A549 (cell line): ENCODE results near the gene NTM. TPM values are rescaled to one million over a fixed set of nuclear protein-coding genes. Genes with fewer than 3 reads are reported as not detected.

Experiments used
- ATAC-seq, 2 experiments: fragments of 200-7000 bp in 1 of 2; fragments of >200 bp in 1 of 2; cut with Nextera tagmentation in 1 of 2; cut with Tn5 transposase in 1 of 2; 3 replicates each; pipeline versions ENCODE4 v1.8.0 to v1.9.1; 2018 to 2020; ENCODE audit warnings: mild to moderate bottlenecking in 1 of 2, moderate library complexity in 1 of 2
- CTCF ChIA-PET: fragments of 300-600 bp; sonication (Branson Sonifier 250); formaldehyde crosslinking; extraction: SDS; loops from one replicate; lab custom pipeline; 2021; ENCODE audit warnings: antibody characterized with exemption, inconsistent platforms; lab: Yijun Ruan, JAX
- POLR2A ChIA-PET: fragments of 350-600 bp; formaldehyde crosslinking; extraction: SDS; loops from one replicate; lab custom pipeline; 2021; ENCODE audit warnings: antibody characterized with exemption, inconsistent platforms; lab: Yijun Ruan, JAX
- DNase-seq, 2 experiments: peaks; one replicate each; pipeline versions ENCODE4 v3.0.0 to v3.0.0-alpha.2; 2011 to 2016; ENCODE audit warnings: low read depth in 1 of 2, low spot score in 1 of 2
- FAIRE-seq: peaks from 2 replicates; lab custom pipeline; 2011; peaks lifted over from hg19 to GRCh38; lab: Jason Lieb, UNC
- H3K27ac ChIP-seq, 2 experiments: fragments of >200 bp; sonication (Bioruptor Twin); formaldehyde crosslinking; 3 replicates each; pipeline ENCODE4 v1.5.1; 2016 to 2017
- H3K4me1 ChIP-seq: fragments of >200 bp; sonication (Bioruptor Twin); formaldehyde crosslinking; 3 replicates; pipeline ENCODE4 v1.6.1; 2016
- H3K4me2 ChIP-seq: fragments of >200 bp; sonication (Bioruptor Twin); formaldehyde crosslinking; 3 replicates; pipeline ENCODE4 v1.6.1; 2016
- H3K4me3 ChIP-seq: fragments of >200 bp; sonication (Bioruptor Twin); formaldehyde crosslinking; 3 replicates; pipeline ENCODE4 v1.5.1; 2016
- H3K9me3 ChIP-seq: fragments of >200 bp; sonication (Bioruptor Twin); formaldehyde crosslinking; 3 replicates; pipeline ENCODE4 v1.6.1; 2016
- ATOH8 ChIP-seq: fragments of 250-450 bp; sonication (Bioruptor Pico); IDR thresholded peaks from 2 replicates; pipeline ENCODE4 v1.5.0; 2020; ENCODE audit warnings: low read depth, mild to moderate bottlenecking, moderate library complexity
- BCL3 ChIP-seq: fragments of >200 bp; sonication (Bioruptor Twin); formaldehyde crosslinking; IDR thresholded peaks from 3 replicates; pipeline ENCODE4 v1.6.1; 2016
- CBX8 ChIP-seq: fragments of 200-600 bp; sonication (generic); IDR thresholded peaks from 2 replicates; pipeline ENCODE4 v1.6.1; 2016
- CHD4 ChIP-seq: fragments of 200-600 bp; sonication (generic); IDR thresholded peaks from 2 replicates; pipeline ENCODE4 v1.6.1; 2016; ENCODE audit warnings: antibody characterized with exemption, mild to moderate bottlenecking, borderline replicate concordance
- CTCF ChIP-seq: fragments of >200 bp; sonication (Bioruptor Twin); formaldehyde crosslinking; IDR thresholded peaks from 3 replicates; pipeline ENCODE4 v1.5.1; 2016
- EHMT2 ChIP-seq: fragments of 200-600 bp; sonication (generic); IDR thresholded peaks from 2 replicates; pipeline ENCODE4 v1.6.1; 2016; ENCODE audit warnings: antibody characterized with exemption, low read depth, mild to moderate bottlenecking, moderate library complexity
- FOSL2 ChIP-seq, 2 experiments: fragments of 450-650 bp in 1 of 2; fragments of >200 bp in 1 of 2; sonication (Bioruptor Twin) in 1 of 2; formaldehyde crosslinking; IDR thresholded peaks; 2 replicates each; pipeline versions ENCODE4 v1.5.0 to v1.6.1; 2016 to 2020; ENCODE audit warnings: mild to moderate bottlenecking in 1 of 2, moderate library complexity in 1 of 2
- HDAC2 ChIP-seq: fragments of 200-600 bp; sonication (generic); IDR thresholded peaks from 2 replicates; pipeline ENCODE4 v1.6.1; 2016
- HOXB5 ChIP-seq: fragments of 250-450 bp; sonication (Bioruptor Pico); IDR thresholded peaks from 2 replicates; pipeline ENCODE4 v1.5.0; 2020; ENCODE audit warnings: mild to moderate bottlenecking, moderate library complexity
- JUNB ChIP-seq: fragments of >200 bp; sonication (Bioruptor Twin); formaldehyde crosslinking; IDR thresholded peaks from 2 replicates; pipeline ENCODE4 v1.6.1; 2016
- KDM1A ChIP-seq: fragments of 200-600 bp; sonication (generic); IDR thresholded peaks from 2 replicates; pipeline ENCODE4 v1.6.1; 2016; ENCODE audit warnings: low read depth, mild to moderate bottlenecking
- KDM5A ChIP-seq: fragments of 200-600 bp; sonication (generic); IDR thresholded peaks from 2 replicates; pipeline ENCODE4 v1.6.1; 2016; ENCODE audit warnings: antibody characterized with exemption, mild to moderate bottlenecking
- NFE2L2 ChIP-seq: fragments of 150-350 bp; conservative IDR thresholded peaks from 2 replicates; pipeline ENCODE4 v1.6.1; 2014; ENCODE audit warnings: low read length
- NR3C1 ChIP-seq: fragments of >200 bp; sonication (Bioruptor Twin); formaldehyde crosslinking; IDR thresholded peaks from 3 replicates; pipeline ENCODE4 v1.6.1; 2017
- PBX3 ChIP-seq: IDR thresholded peaks from 2 replicates; pipeline ENCODE4 v1.6.1; 2012
- PHF8 ChIP-seq: fragments of 200-600 bp; sonication (generic); IDR thresholded peaks from 2 replicates; pipeline ENCODE4 v1.6.1; 2016; ENCODE audit warnings: low read depth, mild to moderate bottlenecking, antibody characterized with exemption, moderate library complexity, borderline replicate concordance
- RNF2 ChIP-seq: fragments of 200-600 bp; sonication (generic); IDR thresholded peaks from 2 replicates; pipeline ENCODE4 v1.6.1; 2016; ENCODE audit warnings: low read depth, mild to moderate bottlenecking, antibody characterized with exemption, moderate library complexity, borderline replicate concordance
- SREBF2 ChIP-seq: fragments of 450-650 bp; IDR thresholded peaks from 2 replicates; pipeline ENCODE4 v1.6.1; 2014; ENCODE audit warnings: mild to moderate bottlenecking, moderate library complexity
- ZNF302 ChIP-seq: fragments of 250-450 bp; sonication (Bioruptor Pico); IDR thresholded peaks from 2 replicates; pipeline ENCODE4 v1.9.0; 2021; ENCODE audit warnings: inconsistent platforms, mild to moderate bottlenecking, moderate library complexity
- ZSCAN20 ChIP-seq: fragments of 250-450 bp; sonication (Bioruptor Pico); IDR thresholded peaks from 2 replicates; pipeline ENCODE4 v1.8.0; 2022; ENCODE audit warnings: mild to moderate bottlenecking, moderate library complexity
- WGBS: methylation state at CpG from one replicate; pipeline ENCODE4 v1.1.6; 2017; ENCODE audit errors: missing lambda C conversion rate; 5-methylcytosine and 5-hydroxymethylcytosine counted together
- polyA plus RNA-seq, 4 experiments: library from polyadenylated mRNA; depleted of rRNA in 3 of 4; stranded (reverse); fragments of >200 nt; fragmentation: RNase III in 1 of 4; extraction: RNeasy Plus Mini Kit Qiagen cat#74134 plus additional on column Dnase treatment in 1 of 4; gene quantifications; 2 replicates in 3 of 4; 3 replicates in 1 of 4; pipeline ENCODE4 v1.2.3, GENCODE V29; 2011 to 2017

NTM gene
- polyA plus RNA-seq, 2 of the 4 experiments (the other 2 are of a cell fraction) = not detected

- H3K9me3 ChIP-seq = no peaks in the 10 kb centered on the region
- FAIRE-seq (no peak), ATAC-seq (no peak), DNase-seq (no peak)
- H3K27ac ChIP-seq = no peak overlapping the region
- POLR2A ChIA-PET = no interaction called here
- CTCF ChIA-PET = no interaction called here
- no peak for TF ChIP-seq CHD4
- no peak for TF ChIP-seq PBX3
- TF ChIP-seq CBX8 = no peak
- no peak for TF ChIP-seq SREBF2
- no peak for TF ChIP-seq ZNF302 (CRISPR knock-in tag)
- TF ChIP-seq HOXB5 (CRISPR knock-in tag) = no peak
- TF ChIP-seq PHF8 = no peak
- no peak for TF ChIP-seq EHMT2
- no peak overlapping the region for H3K4me2 ChIP-seq
- WGBS = 15% methylated on average over 2 of the region's 2 CpGs
- no peak overlapping the region for H3K4me3 ChIP-seq
- no peaks in the 10 kb centered on the region for H3K4me1 ChIP-seq
Observed at GRCh38 chr11:131973061-131973460, 602.6 kb downstream of the NTM start.

DNA sequence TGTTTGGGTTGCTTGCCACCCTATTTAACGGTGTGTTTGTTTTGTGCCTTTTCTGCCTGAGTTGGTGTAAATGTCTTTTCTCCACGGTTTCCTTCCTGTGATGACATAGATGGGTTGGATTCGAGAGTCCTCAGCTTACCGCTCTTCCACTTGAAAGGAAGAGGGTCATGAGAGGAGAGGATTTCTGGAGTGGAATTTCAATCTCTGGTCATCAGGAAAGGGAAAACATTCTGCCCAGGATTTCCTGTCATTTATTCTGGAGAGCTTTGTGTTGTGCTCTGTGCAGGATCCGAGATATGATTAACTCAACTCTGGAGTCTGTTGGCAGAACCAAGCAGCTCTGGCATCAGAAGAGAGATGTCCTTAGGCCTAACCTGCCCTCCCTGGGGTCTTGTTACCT lies 605.2 kb downstream of the NTM start:
- H3K4me3 ChIP-seq = no peak overlapping the region
- H3K4me2 ChIP-seq = no peak overlapping the region
- FAIRE-seq (no peak), ATAC-seq (no peak), DNase-seq (no peak)
- WGBS = 5% methylated on average over 5 of the region's 5 CpGs
- POLR2A ChIA-PET = no interaction called here
- no peaks in the 10 kb centered on the region for H3K4me1 ChIP-seq
- H3K9me3 ChIP-seq = no peaks in the 10 kb centered on the region
- H3K27ac ChIP-seq = no peak overlapping the region
- CTCF ChIA-PET = no interaction called here
- TF ChIP-seq ZSCAN20 (CRISPR knock-in tag) = no peak

GRCh38 chr11:131976021-131976420 lies 605.6 kb downstream of the NTM start:
- FAIRE-seq (no peak), DNase-seq (no peak)
- Histone ChIP-seq H3K27ac (no peak overlapping the region), H3K4me3 (no peak overlapping the region), H3K9me3 (no peaks in the 10 kb centered on the region), H3K4me2 (no peak overlapping the region)
- WGBS = 2% methylated on average over 3 of the region's 3 CpGs
- CTCF ChIA-PET = no interaction called here
- TF ChIP-seq FOSL2 (IDR thresholded peaks at IDR 0.05) (no peak), FOSL2 (CRISPR knock-in tag; IDR thresholded peaks at IDR 0.05) (no peak), HDAC2 (no peak), NFE2L2 (no peak), BCL3 (no peak), KDM1A (no peak), KDM5A (no peak), JUNB (no peak), CTCF (no peak), EHMT2 (no peak), RNF2 (no peak), ATOH8 (no peak), CBX8 (no peak), NR3C1 (no peak)
- TF ChIP-seq, all 56 proteins: peak for 0
- POLR2A ChIA-PET = no interaction called here
- no peaks in the 10 kb centered on the region for H3K4me1 ChIP-seq
- no peak for ATAC-seq
